HL-60 (cell line): ENCODE measurements around the gene HACD2.

ENCODE experiments used
- DNase-seq, 2 experiments: peaks; one replicate each; pipeline ENCODE4 v3.0.0-alpha.2; 2010 to 2020; ENCODE audit warnings: low read depth in 1 of 2, low spot score in 1 of 2
- H3K27ac ChIP-seq: fragments of 250-450 bp; sonication (Bioruptor Pico); replicated peaks from 2 replicates; pipeline ENCODE4 v1.5.1; 2020; ENCODE audit warnings: mild to moderate bottlenecking, moderate library complexity
- H3K27me3 ChIP-seq: fragments of 250-450 bp; sonication (Bioruptor Pico); 2 replicates; pipeline ENCODE4 v1.5.1; 2021; ENCODE audit warnings: mild to moderate bottlenecking, moderate library complexity; ENCODE audit not compliant: insufficient read depth, poor library complexity, severe bottlenecking
- H3K4me3 ChIP-seq: replicated peaks from 2 replicates; pipeline ENCODE4 v1.5.1; 2011; ENCODE audit warnings: mild to moderate bottlenecking, control low read depth, low read length; ENCODE audit not compliant: insufficient read depth
- GABPA ChIP-seq: IDR thresholded peaks from 2 replicates; pipeline ENCODE4 v1.6.1; 2012; ENCODE audit warnings: low read depth
- POLR2AphosphoS5 ChIP-seq: IDR thresholded peaks from 2 replicates; pipeline ENCODE4 v1.6.1; 2012; ENCODE audit warnings: low read depth
- SPI1 ChIP-seq: IDR thresholded peaks from 2 replicates; pipeline ENCODE4 v1.6.1; 2012; ENCODE audit warnings: low read depth, mild to moderate bottlenecking, borderline replicate concordance
- TF ChIP-seq, protein P1 (sequence below): IDR thresholded peaks from 2 replicates; pipeline ENCODE4 v1.6.1; 2012; ENCODE audit warnings: low read depth; ENCODE audit not compliant: insufficient replicate concordance
- TF ChIP-seq, protein P2 (sequence below): IDR thresholded peaks from one replicate; pipeline ENCODE4 v1.5.1; 2011; ENCODE audit warnings: low read length, control low read depth, inconsistent platforms; ENCODE audit not compliant: insufficient read depth

Gene HACD2

DNA sequence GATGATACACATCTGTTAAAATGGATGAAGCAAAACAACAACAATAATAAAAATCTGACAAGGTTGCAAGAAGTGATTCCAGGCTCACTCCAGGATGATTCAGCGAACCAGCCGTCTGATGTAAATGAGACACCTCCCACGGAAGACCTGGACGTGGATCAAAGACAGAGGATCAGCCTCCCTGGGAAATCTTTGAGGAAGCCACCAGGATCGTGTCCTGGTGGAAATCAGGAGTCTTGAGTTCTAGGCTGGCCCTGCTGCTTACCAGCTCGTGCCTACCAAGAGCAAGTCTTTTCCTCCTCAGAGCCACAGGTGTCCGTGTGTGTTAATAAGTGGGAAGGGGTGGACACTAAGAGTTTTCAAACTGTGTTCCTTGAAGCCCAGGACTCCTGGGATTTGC is 120.6 kb downstream of the HACD2 start:
- DNase-seq = no peak
- H3K27ac ChIP-seq = no peak overlapping the region
- TF ChIP-seq SPI1 (no peak), GABPA (no peak), POLR2AphosphoS5 (no peak)
- TF ChIP-seq, protein P1, sequence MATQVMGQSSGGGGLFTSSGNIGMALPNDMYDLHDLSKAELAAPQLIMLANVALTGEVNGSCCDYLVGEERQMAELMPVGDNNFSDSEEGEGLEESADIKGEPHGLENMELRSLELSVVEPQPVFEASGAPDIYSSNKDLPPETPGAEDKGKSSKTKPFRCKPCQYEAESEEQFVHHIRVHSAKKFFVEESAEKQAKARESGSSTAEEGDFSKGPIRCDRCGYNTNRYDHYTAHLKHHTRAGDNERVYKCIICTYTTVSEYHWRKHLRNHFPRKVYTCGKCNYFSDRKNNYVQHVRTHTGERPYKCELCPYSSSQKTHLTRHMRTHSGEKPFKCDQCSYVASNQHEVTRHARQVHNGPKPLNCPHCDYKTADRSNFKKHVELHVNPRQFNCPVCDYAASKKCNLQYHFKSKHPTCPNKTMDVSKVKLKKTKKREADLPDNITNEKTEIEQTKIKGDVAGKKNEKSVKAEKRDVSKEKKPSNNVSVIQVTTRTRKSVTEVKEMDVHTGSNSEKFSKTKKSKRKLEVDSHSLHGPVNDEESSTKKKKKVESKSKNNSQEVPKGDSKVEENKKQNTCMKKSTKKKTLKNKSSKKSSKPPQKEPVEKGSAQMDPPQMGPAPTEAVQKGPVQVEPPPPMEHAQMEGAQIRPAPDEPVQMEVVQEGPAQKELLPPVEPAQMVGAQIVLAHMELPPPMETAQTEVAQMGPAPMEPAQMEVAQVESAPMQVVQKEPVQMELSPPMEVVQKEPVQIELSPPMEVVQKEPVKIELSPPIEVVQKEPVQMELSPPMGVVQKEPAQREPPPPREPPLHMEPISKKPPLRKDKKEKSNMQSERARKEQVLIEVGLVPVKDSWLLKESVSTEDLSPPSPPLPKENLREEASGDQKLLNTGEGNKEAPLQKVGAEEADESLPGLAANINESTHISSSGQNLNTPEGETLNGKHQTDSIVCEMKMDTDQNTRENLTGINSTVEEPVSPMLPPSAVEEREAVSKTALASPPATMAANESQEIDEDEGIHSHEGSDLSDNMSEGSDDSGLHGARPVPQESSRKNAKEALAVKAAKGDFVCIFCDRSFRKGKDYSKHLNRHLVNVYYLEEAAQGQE = no peak
- TF ChIP-seq, protein P2, sequence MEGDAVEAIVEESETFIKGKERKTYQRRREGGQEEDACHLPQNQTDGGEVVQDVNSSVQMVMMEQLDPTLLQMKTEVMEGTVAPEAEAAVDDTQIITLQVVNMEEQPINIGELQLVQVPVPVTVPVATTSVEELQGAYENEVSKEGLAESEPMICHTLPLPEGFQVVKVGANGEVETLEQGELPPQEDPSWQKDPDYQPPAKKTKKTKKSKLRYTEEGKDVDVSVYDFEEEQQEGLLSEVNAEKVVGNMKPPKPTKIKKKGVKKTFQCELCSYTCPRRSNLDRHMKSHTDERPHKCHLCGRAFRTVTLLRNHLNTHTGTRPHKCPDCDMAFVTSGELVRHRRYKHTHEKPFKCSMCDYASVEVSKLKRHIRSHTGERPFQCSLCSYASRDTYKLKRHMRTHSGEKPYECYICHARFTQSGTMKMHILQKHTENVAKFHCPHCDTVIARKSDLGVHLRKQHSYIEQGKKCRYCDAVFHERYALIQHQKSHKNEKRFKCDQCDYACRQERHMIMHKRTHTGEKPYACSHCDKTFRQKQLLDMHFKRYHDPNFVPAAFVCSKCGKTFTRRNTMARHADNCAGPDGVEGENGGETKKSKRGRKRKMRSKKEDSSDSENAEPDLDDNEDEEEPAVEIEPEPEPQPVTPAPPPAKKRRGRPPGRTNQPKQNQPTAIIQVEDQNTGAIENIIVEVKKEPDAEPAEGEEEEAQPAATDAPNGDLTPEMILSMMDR = no peak
- H3K4me3 ChIP-seq = no peak overlapping the region
- H3K27me3 ChIP-seq = peaks cover 5% of the 10 kb centered on the region

DNA sequence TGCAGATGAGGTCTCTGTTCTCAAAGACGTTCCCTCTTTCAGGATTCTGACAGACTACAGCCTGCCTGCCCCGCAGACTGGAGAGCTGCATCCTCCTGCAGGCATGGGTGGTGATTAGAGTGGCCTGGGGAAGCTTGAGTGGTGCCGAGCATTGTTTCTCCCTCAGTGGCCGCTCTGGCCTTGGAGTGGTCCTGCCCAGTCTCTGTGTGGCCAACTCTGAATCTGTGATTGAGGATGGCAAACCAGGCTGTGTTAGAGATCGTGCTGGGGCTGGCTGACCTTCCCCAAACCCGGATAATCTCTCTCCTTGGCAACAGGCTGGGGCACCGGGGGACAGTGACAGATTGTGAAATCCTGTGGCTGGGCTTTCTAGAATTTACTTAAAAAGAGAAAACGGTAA is 125.0 kb downstream of the HACD2 start:
- peak in 1 of 2 experiments; percentile 19 for DNase-seq
- Histone ChIP-seq H3K4me3 (no peak overlapping the region), H3K27ac (no peak overlapping the region), H3K27me3 (peaks cover 8% of the 10 kb centered on the region)
- TF ChIP-seq GABPA (no peak), POLR2AphosphoS5 (no peak), SPI1 (no peak)
- TF ChIP-seq, protein P2 = no peak
- TF ChIP-seq, protein P1 = no peak

DNA sequence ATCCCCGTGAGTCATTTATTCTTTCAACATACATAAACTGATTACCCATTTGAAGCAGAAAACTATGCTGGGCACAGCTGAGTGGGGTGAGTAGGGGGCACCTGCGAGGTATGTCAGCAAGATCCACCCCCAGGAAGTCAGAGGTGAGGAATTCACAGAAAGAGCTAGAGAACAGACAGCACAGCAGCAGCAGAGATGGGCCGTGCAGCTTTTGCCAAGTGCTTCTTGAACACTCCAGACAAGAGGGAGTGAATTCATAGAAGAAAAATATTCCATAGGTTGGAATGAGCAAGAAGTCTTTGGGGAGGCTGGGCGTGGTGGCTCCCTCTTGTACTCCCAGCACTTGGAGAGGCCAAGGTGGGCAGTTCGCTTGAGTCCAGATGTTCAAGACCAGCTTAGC is 126.6 kb downstream of the HACD2 start:
- TF ChIP-seq, protein P1 = no peak
- no peak for TF ChIP-seq POLR2AphosphoS5
- peaks cover 4% of the 10 kb centered on the region for H3K27me3 ChIP-seq
- DNase-seq = no peak
- no peak overlapping the region for H3K4me3 ChIP-seq
- no peak overlapping the region for H3K27ac ChIP-seq

DNA sequence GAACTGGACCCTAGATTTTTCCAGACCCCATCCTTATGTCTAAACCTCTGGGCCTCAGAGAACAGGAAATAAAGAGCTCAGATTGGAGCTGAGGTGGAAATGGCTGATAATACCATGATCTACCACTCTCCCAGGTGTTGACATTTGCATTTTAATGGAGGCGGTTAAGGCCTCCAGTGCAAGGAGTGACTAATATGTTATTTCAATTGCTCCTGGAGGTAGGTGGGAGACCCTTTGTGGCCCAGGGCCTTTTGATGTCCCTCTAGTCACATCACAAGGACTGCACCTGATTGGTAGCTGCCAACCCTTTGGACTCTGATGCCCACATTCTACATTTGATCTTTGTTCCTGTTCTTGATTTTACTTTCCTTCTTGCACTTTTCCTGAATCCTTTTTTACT is 127.0 kb downstream of the HACD2 start:
- TF ChIP-seq, protein P1 = no peak
- no peak for TF ChIP-seq GABPA
- no peak for TF ChIP-seq POLR2AphosphoS5
- no peak for TF ChIP-seq SPI1
- TF ChIP-seq, protein P2 = no peak
- Histone ChIP-seq H3K27ac (no peak overlapping the region), H3K4me3 (no peak overlapping the region), H3K27me3 (peaks cover 5% of the 10 kb centered on the region)
- DNase-seq = no peak
